H1 (cell line): ENCODE results near the gene NAA60.

ENCODE experiments used
- CEBPB ChIP-seq: IDR thresholded peaks from 2 replicates; pipeline ENCODE4 v1.6.1; 2012; ENCODE audit warnings: low read depth, low read length
- CREB1 ChIP-seq: IDR thresholded peaks from 2 replicates; pipeline ENCODE4 v1.6.1; 2012; ENCODE audit warnings: inconsistent platforms
- EGR1 ChIP-seq: IDR thresholded peaks from 2 replicates; pipeline ENCODE4 v1.6.1; 2011; ENCODE audit warnings: low read depth, low read length, borderline replicate concordance
- EP300 ChIP-seq, 2 experiments: IDR thresholded peaks; 1 replicate in 1 of 2; 2 replicates in 1 of 2; pipeline ENCODE4 v1.6.1; 2011 to 2012; ENCODE audit warnings: low read depth in 2 of 2, low read length in 2 of 2, mild to moderate bottlenecking in 2 of 2, borderline replicate concordance in 1 of 2, inconsistent platforms in 1 of 2, moderate library complexity in 1 of 2
- EZH2 ChIP-seq: fragments of 200-600 bp; sonication (generic); IDR thresholded peaks from 2 replicates; pipeline ENCODE4 v1.7.1; 2012; ENCODE audit warnings: low read depth, mild to moderate bottlenecking, moderate library complexity, low read length, inconsistent platforms; ENCODE audit not compliant: severe bottlenecking
- POLR2A ChIP-seq, 2 experiments: IDR thresholded peaks; 1 replicate in 1 of 2; 2 replicates in 1 of 2; pipeline ENCODE4 v1.6.1; 2011; ENCODE audit warnings: low read depth in 2 of 2, low read length in 2 of 2, mild to moderate bottlenecking in 2 of 2; ENCODE audit errors: control extremely low read depth in 1 of 2
- RAD21 ChIP-seq, 2 experiments: IDR thresholded peaks in 1 of 2; conservative IDR thresholded peaks in 1 of 2; 2 replicates each; pipeline ENCODE4 v1.6.1; 2011; ENCODE audit warnings: low read depth in 2 of 2, low read length in 2 of 2, improper control_type of control experiment in 1 of 2, inconsistent platforms in 1 of 2, mild to moderate bottlenecking in 1 of 2, moderate library complexity in 1 of 2
- SP4 ChIP-seq: IDR thresholded peaks from 2 replicates; pipeline ENCODE4 v1.6.1; 2012; ENCODE audit warnings: low read length, inconsistent platforms
- TAF1 ChIP-seq: IDR thresholded peaks from 2 replicates; pipeline ENCODE4 v1.6.1; 2011; ENCODE audit warnings: mild to moderate bottlenecking, low read depth, low read length
- TBP ChIP-seq: IDR thresholded peaks from 2 replicates; pipeline ENCODE4 v1.6.1; 2011; ENCODE audit warnings: low read depth, low read length, improper control_type of control experiment
- YY1 ChIP-seq: IDR thresholded peaks from 2 replicates; pipeline ENCODE4 v1.6.1; 2011; ENCODE audit warnings: low read depth, mild to moderate bottlenecking, low read length
- TF ChIP-seq, protein P1 (sequence below): IDR thresholded peaks from 2 replicates; pipeline ENCODE4 v1.6.1; 2012; ENCODE audit warnings: inconsistent platforms
- TF ChIP-seq, protein P2 (sequence below), 3 experiments: IDR thresholded peaks; 1 replicate in 2 of 3; 2 replicates in 1 of 3; pipeline versions ENCODE4 v1.5.1 to v1.6.1; 2011; ENCODE audit warnings: low read length in 3 of 3, mild to moderate bottlenecking in 3 of 3, inconsistent platforms in 2 of 3, low read depth in 1 of 3, moderate library complexity in 1 of 3; ENCODE audit not compliant: insufficient read depth in 1 of 3; ENCODE audit errors: control extremely low read depth in 1 of 3

DNA sequence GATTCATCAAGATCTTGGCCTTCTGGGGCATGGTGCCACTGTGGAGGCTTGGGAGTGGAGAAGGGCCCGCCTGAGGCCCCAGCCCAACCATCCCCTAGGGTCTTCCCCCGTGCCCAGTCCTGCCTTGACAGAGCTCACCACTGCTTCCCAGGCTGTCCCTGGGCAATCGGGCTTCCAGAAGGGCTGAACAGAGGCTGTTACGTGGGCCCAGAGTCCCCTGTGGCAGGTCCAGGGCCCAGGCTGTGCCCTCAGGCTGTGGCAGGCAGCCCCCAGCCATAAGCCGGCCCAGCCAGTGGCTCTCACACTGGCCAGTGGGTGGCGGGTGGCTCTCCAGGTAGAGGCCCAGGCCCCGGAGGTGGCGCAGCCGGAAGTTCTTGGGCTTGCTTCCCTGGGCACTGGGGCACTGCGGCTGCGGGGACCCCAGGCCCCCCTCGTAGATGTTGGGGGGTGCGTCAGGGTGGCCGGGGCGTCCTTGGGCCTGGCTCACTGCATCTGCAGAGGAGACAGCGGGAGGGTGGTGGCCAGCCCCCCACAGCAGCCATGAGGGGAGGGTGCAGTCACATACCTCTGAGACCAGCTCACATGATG lies 51.0 kb downstream of the NAA60 start:
- TF ChIP-seq CREB1 = no peak
- TF ChIP-seq CEBPB = no peak
- TF ChIP-seq EZH2 = no peak
- TF ChIP-seq TBP = no peak
- TF ChIP-seq EGR1 = no peak
- TF ChIP-seq RAD21 (IDR thresholded peaks at IDR 0.05 in 1 of 2, conservative IDR thresholded peaks at IDR 0.05 in 1 of 2; ENCODE audit: low read depth in 2 of 2, low read length in 2 of 2) = no peak
- TF ChIP-seq, protein P1, sequence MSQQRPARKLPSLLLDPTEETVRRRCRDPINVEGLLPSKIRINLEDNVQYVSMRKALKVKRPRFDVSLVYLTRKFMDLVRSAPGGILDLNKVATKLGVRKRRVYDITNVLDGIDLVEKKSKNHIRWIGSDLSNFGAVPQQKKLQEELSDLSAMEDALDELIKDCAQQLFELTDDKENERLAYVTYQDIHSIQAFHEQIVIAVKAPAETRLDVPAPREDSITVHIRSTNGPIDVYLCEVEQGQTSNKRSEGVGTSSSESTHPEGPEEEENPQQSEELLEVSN = no peak
- TF ChIP-seq, protein P2, sequence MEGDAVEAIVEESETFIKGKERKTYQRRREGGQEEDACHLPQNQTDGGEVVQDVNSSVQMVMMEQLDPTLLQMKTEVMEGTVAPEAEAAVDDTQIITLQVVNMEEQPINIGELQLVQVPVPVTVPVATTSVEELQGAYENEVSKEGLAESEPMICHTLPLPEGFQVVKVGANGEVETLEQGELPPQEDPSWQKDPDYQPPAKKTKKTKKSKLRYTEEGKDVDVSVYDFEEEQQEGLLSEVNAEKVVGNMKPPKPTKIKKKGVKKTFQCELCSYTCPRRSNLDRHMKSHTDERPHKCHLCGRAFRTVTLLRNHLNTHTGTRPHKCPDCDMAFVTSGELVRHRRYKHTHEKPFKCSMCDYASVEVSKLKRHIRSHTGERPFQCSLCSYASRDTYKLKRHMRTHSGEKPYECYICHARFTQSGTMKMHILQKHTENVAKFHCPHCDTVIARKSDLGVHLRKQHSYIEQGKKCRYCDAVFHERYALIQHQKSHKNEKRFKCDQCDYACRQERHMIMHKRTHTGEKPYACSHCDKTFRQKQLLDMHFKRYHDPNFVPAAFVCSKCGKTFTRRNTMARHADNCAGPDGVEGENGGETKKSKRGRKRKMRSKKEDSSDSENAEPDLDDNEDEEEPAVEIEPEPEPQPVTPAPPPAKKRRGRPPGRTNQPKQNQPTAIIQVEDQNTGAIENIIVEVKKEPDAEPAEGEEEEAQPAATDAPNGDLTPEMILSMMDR (IDR thresholded peaks at IDR 0.05; ENCODE audit: control extremely low read depth in 1 of 3, insufficient read depth in 1 of 3, low read depth in 1 of 3, low read length in 3 of 3) = no peak
- no peak for TF ChIP-seq EP300 (IDR thresholded peaks at IDR 0.05; ENCODE audit: borderline replicate concordance in 1 of 2, low read depth in 2 of 2, low read length in 2 of 2)
- no peak for TF ChIP-seq POLR2A (IDR thresholded peaks at IDR 0.05; ENCODE audit: control extremely low read depth in 1 of 2, low read depth in 2 of 2, low read length in 2 of 2)
- TF ChIP-seq YY1 = no peak
- no peak for TF ChIP-seq SP4
- TF ChIP-seq TAF1 = no peak
